AML-193 (cell line): ENCODE results near the gene BTRC.
A peak's percentile ranks its signal among the peaks of the same experiment; 100 is the strongest.

ENCODE experiments used
- DNase-seq, 2 experiments: peaks; one replicate each; lab custom pipeline; 2025; lab: John Stamatoyannopoulos, UW

BTRC gene

GRCh38 chr10:101587725-101588653 lies 234.0 kb downstream of the BTRC start, which contains the start of the genes DPCD and POLL:
TSS of gene DPCD (plus strand) at chr10:101588321. CDS start at chr10:101588337, 16 bp downstream.
TSS of gene POLL (minus strand) at chr10:101588257. CDS start at chr10:101587360, 897 bp downstream.
- peak; percentile 79 to 85 for DNase-seq

- DNase-seq: no peak
Observed at GRCh38 chr10:101588879-101589278, 234.9 kb downstream of the BTRC start.

GRCh38 chr10:101593331-101593730 lies 239.4 kb downstream of the BTRC start:
- peak; percentile 13 to 53 for DNase-seq

- DNase-seq: no peak
Observed at GRCh38 chr10:101595591-101596433, 241.8 kb downstream of the BTRC start.

- DNase-seq: no peak
Observed at GRCh38 chr10:101597091-101597900, 243.3 kb downstream of the BTRC start.

- no peak for DNase-seq
Observed at GRCh38 chr10:101601541-101601940, 247.6 kb downstream of the BTRC start.

GRCh38 chr10:101602761-101603398 lies 248.9 kb downstream of the BTRC start:
- DNase-seq: peak; percentile 77 to 86
